ENCODE data around the gene QSER1. TPM values are rescaled to one million over a fixed set of nuclear protein-coding genes. Genes with fewer than 3 reads are reported as not detected.
A peak's percentile ranks its signal among the peaks of the same experiment; 100 is the strongest.

Gene QSER1
- polyA plus RNA-seq, 12 donors = 16.8 to 32.8 (median 26.6) TPM; not detected in 1

- no peak for DNase-seq
These were observed 3.8 kb upstream of the QSER1 start for GRCh38 chr11:32888805-32889204.

- DNase-seq = no peak
These were observed 1.6 kb upstream of the QSER1 start for GRCh38 chr11:32890843-32891656.

GRCh38 chr11:32891657-32892354 lies 805 bp upstream of the QSER1 start:
- no peak for DNase-seq

- DNase-seq = no peak
These were observed 407 bp downstream of the QSER1 start for GRCh38 chr11:32893093-32893342.

- peak; percentile 68 for DNase-seq
These were observed 935 bp downstream of the QSER1 start for GRCh38 chr11:32893343-32894148.

GRCh38 chr11:32894149-32894827 lies 1.7 kb downstream of the QSER1 start:
- DNase-seq = peak; percentile 64

GRCh38 chr11:32894921-32895320 lies 2.3 kb downstream of the QSER1 start:
- DNase-seq = no peak

- no peak for DNase-seq
These were observed 2.9 kb downstream of the QSER1 start for GRCh38 chr11:32895471-32895870.

- DNase-seq = no peak
These were observed 4.5 kb downstream of the QSER1 start for GRCh38 chr11:32897103-32897502.

- no peak for DNase-seq
These were observed 6.8 kb downstream of the QSER1 start for GRCh38 chr11:32899438-32899837.

- no peak for DNase-seq
These were observed 9.6 kb downstream of the QSER1 start for GRCh38 chr11:32902089-32902665.

- no peak for DNase-seq
These were observed 12.5 kb downstream of the QSER1 start for GRCh38 chr11:32905028-32905667.

- DNase-seq = no peak
These were observed 16.0 kb downstream of the QSER1 start for GRCh38 chr11:32908619-32909018.

GRCh38 chr11:32911413-32911812 lies 18.8 kb downstream of the QSER1 start:
- DNase-seq = no peak

GRCh38 chr11:32913445-32913844 lies 20.8 kb downstream of the QSER1 start:
- no peak for DNase-seq

GRCh38 chr11:32916361-32916760 lies 23.8 kb downstream of the QSER1 start:
- DNase-seq = no peak

GRCh38 chr11:32916994-32917393 lies 24.4 kb downstream of the QSER1 start:
- no peak for DNase-seq

- DNase-seq = no peak
These were observed 25.8 kb downstream of the QSER1 start for GRCh38 chr11:32918427-32918826.

- no peak for DNase-seq
These were observed 26.7 kb downstream of the QSER1 start for GRCh38 chr11:32919338-32919737.

- DNase-seq = no peak
These were observed 28.0 kb downstream of the QSER1 start for GRCh38 chr11:32920570-32920969.

- no peak for DNase-seq
These were observed 28.6 kb downstream of the QSER1 start for GRCh38 chr11:32921204-32921603.
